Stimulated activated CD4-positive, alpha-beta T cell treated with anti-CD3 and anti-CD28 coated beads, Interleukin-2, amount 100 ng/mL, for 24 hours (primary cell): ENCODE results near the gene CEMP1.
A peak's percentile ranks its signal among the peaks of the same experiment; 100 is the strongest.
"Not testable (repeated sequence)": the region's sequence is repeated elsewhere in the genome, so short reads cannot be mapped to it uniquely, and the experiment has no call there.

Experiments used
- DNase-seq, 2 donors: peaks; one replicate each; pipeline ENCODE4 v3.0.0-alpha.2; 2020

CEMP1 gene

DNA sequence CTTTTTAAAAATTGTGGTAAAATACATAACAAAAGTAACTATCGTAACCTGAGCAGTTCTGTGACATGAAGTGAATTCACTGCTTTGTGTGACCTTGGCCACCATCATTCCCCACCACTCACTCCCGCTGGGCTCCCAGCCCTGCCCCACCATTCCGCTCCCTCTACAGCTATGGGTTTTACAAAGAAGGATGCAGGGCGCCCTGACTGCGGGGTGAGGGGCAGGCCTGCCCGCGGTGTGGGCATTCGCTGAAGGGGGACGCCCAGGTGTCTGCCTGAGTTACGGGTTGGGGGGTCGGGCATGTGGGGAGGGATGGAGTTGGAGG is at the start of gene CEMP1:
CEMP1 (minus strand) TSS at position 38 of the 325 bp plus-strand sequence. CDS start 335 bp downstream, outside the sequence.
- DNase-seq: no peak

- not testable (repeated sequence) for DNase-seq
These were observed 49.6 kb upstream of the CEMP1 start for GRCh38 chr16:2580818-2581217.

DNA sequence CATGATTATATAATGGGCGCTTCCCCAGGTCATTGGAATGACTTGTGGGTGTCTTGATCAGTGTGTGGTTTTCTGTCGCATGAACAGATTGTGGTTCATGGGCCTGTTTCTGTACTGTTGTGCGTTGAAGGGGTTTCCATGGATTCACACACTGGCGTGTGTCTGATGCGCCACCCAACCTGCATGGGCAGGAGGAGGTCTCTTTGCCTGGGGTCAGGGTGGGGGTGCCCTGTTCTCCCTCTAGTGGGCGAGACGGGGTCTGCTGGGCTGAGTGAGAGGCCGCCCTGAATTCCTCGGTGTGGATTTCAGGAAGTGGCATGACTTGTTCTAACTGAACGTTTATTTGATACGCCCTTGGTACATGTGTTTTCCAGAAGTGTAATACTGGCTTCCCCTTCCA is 48.9 kb upstream of the CEMP1 start:
- not testable (repeated sequence) for DNase-seq

GRCh38 chr16:2578905-2579304 is 47.7 kb upstream of the CEMP1 start:
- DNase-seq: not testable (repeated sequence)

DNA sequence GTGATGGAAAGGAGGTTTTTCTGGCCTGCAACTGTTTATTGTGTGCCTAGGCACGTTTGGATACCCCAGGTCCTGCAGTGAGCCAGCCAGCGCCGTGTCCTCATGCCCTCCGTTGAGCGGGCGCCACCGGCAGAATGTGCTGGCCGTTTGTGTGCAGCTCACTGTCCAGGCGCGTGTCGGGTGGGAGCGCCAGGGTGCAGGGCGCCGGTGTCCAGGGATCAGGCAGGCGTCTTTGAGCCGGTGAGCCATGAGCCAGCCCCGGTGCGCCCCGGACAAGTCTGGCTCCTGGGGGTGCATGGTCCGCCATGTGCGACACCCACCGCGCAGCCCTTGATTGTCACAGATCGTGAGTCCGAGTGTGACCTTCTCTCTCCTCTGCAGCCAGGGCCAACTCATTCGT is 45.8 kb upstream of the CEMP1 start:
- not testable (repeated sequence) for DNase-seq

- not testable (repeated sequence) for DNase-seq
These were observed 44.6 kb upstream of the CEMP1 start for GRCh38 chr16:2575839-2576238.

- not testable (repeated sequence) for DNase-seq
These were observed 41.5 kb upstream of the CEMP1 start for GRCh38 chr16:2572704-2573103.

- not testable (repeated sequence) for DNase-seq
These were observed 37.4 kb upstream of the CEMP1 start for GRCh38 chr16:2568573-2568972.

- not testable (repeated sequence) for DNase-seq
These were observed 36.3 kb upstream of the CEMP1 start for GRCh38 chr16:2567506-2567905.

DNA sequence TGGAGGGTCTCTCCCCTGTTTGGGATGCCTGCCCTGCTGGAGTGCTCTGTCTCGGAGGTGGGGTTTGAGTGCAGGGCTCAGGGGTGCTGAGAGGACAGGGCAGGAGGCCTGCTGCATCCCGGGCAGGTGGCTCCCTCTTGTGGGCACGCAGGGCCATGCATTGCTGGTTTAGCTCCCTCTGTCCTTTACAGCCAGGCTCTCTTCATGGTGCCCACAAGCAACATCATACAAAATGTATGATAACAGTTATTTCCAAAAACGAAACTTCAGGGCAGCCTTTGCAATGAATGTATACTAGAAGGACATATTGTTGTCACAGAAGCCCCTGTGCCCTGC is 29.6 kb upstream of the CEMP1 start:
- DNase-seq: peak; percentile 63 to 76

GRCh38 chr16:2560131-2560797 is 29.1 kb upstream of the CEMP1 start:
- DNase-seq: not testable (repeated sequence)

DNA sequence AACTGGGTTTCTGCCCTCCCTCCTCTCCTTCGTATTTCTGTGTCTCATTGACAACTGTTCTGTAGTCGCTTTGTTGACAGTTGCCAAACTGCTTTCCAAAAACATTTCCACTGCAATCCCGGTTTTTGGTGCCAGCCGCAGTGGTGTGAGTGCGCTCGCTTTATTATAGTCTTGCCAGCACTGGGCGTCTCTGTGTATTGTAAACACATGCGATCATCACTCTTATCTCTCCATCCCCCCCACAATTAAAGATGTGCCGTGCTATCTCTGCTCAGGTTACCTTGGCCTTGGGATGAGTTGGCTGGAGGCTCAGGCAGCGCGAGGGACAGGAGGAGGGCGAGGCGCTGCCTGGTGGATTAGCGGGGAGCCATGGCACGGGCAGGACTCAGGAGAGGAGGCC is 25.9 kb upstream of the CEMP1 start:
- not testable (repeated sequence) for DNase-seq

- not testable (repeated sequence) for DNase-seq
These were observed 23.7 kb upstream of the CEMP1 start for GRCh38 chr16:2554709-2555425.

GRCh38 chr16:2551420-2551889 is 20.2 kb upstream of the CEMP1 start:
- not testable (repeated sequence) for DNase-seq

DNA sequence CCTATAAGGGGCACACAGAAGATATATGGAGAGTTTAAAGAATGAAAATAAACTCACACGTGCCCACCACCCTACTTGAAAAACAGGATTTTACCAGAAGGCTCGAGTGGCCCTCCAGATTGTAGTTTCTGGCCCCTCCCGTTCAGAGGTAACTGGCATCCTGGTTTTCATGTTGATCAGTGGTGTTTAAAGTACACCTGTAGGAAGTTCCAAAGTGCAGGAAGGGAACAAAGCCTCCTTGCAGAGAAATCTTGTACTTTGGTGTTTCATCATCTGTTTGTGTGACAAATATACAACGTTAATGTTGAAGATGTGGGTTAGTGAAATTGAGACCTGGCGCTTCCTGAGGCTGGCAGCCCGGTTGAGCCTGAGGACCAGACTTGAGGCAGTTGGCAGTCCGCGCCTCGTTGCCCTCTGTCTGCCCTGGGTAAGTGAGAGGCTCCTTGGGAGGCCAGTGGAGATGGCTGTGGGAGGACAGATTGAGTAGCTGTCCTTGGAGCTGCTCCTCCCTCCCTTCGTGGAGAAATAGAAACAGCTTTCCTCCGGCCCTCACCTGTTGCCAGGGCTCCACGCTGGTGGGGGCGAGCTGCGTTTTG is 19.2 kb upstream of the CEMP1 start:
- DNase-seq: not testable (repeated sequence)

DNA sequence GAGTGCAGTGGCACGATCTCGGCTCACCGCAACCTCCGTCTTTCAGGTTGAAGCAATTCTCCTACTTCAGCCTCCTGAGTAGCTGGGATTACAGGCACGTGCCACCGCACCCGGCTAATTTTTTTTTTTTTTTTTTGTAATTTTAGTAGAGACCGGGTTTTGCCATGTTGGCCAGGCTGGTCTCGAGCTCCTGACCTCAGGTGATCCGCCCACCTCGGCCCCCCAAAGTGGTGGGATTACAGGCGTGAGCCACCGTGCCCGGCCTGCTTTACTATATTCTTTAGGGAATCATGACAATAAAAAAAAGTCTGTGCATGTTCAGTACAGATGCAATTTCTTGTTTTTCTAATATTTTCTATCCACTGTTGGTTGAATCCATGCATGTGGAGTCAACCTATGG is 12.6 kb upstream of the CEMP1 start:
- DNase-seq: not testable (repeated sequence)

DNA sequence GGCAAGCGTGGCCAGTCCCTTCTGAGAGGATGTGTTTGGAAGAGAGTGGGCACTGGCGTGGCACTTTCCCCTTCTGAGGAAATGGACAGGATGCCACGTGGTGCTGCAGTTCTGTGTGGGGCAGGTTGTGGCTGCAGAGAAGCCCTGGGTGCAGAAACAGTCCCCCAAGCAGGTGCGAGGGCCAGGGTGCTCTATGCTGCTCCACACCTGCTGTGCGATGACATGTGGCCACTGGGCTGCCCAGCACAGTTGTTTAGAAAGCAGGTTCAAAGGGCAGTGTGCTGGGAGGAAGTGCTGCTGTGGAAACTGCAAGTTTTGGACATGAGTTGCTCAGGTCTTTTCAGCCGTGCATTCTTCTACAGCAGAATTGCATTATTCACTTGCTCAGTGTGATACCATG is 10.2 kb upstream of the CEMP1 start:
- not testable (repeated sequence) for DNase-seq

GRCh38 chr16:2540912-2541311 is 9.7 kb upstream of the CEMP1 start:
- not testable (repeated sequence) for DNase-seq

DNA sequence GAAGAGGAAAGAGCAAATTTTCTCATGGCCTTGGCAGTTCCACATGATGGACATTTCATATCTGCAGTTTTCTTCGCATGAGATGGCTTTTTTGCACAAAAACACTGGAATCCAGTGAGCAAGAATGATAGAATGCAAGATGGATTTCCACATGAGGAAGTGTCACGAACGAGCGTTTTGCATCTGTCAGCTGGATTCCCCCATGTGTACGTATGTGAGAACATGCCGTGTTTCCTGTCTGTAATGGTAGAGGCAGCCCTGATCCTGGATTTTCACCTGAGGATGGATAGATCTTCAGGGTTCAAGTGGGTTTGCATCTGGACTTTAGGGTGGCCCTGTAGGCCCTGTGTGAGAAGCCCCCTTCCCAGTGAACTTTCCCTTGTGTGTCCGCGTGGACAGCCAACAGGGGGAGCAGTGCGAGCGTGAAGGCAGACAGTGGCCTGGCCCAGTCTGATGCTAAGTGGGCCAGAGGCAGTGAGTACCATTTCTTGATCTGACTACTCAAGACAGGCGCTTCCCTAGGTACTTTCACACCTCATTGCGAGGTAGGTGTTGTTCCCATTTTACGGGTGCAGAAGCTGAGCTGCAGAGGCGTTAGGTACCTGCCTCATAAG is 8.7 kb upstream of the CEMP1 start:
- peak; percentile 44 to 50 for DNase-seq

GRCh38 chr16:2539192-2539844 is 8.1 kb upstream of the CEMP1 start:
- not testable (repeated sequence) for DNase-seq

GRCh38 chr16:2537451-2538379 is 6.5 kb upstream of the CEMP1 start, which contains the start of gene PDPK1:
Gene PDPK1, plus strand, starts transcription at chr16:2538021. Its CDS starts 92 bp downstream, at chr16:2538113.
- peak; percentile 92 to 93 for DNase-seq

- no peak for DNase-seq
These were observed 4.4 kb upstream of the CEMP1 start for GRCh38 chr16:2535625-2536013.
